Globus pallidus (tissue), 1 donor: ENCODE measurements around the gene SIM2.

ENCODE experiments used
- DNase-seq: peaks from one replicate; pipeline ENCODE4 v3.0.0-alpha.2; 2015; ENCODE audit warnings: low spot score

The SIM2 gene

GRCh38 chr21:36716387-36716786, 17.5 kb downstream of the SIM2 start:
- no peak for DNase-seq

DNA sequence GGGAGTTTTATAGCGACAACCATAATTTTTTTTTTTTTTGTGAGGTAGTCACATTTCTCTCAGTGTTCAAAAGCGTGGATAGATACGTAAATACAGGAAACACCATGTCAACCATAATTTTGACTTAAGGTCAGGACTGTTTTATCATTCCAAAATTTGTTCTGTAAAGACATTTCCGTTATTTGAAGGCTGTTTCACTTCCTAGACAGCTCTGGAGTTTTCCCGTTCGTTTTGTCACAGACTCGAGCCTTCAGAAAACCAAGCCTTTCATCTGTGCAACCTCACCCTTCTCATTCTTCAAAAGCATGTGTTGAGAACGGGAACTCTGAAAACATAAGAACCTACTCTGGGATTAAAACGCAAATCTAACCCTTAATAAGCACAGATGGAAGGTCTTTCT, 17.9 kb downstream of the SIM2 start:
- DNase-seq: no peak

DNA sequence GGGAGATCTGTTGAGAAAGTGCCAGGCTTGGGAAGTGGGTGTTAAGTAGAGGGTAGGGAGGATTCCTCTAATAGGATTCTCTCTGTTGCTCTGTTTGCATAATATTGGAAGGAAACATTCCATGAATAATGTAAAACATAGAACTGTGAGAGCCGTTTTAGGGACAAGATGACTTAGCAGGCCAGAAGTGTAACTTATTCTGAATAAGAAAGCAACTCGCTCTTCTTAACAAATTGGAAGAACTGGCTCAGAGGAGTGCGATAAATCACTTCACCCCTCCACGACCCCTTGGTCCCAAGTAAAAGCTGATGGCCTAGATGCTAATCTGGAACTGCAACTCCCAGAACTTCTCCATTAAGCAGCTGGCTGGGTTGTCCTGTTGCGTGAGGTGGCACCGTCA, 19.1 kb downstream of the SIM2 start:
- no peak for DNase-seq

GRCh38 chr21:36718951-36719501, 20.1 kb downstream of the SIM2 start:
- peak; percentile 88 for DNase-seq

DNA sequence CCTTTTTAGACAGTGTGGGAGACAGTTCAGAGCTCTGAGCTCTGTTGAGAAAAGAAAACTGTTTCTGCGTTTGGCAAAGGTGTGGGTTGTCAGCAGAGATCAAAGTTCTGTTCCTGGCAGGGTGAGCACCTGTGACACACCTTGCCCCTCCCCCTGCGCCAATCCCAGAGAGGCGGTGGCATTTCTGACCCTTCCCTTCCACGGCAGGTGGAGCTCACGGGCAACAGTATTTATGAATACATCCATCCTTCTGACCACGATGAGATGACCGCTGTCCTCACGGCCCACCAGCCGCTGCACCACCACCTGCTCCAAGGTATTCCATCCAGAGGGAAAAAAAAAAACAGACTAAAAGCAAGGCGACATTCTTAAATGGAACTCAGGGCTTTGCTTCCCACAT, 20.7 kb downstream of the SIM2 start:
- no peak for DNase-seq

DNA sequence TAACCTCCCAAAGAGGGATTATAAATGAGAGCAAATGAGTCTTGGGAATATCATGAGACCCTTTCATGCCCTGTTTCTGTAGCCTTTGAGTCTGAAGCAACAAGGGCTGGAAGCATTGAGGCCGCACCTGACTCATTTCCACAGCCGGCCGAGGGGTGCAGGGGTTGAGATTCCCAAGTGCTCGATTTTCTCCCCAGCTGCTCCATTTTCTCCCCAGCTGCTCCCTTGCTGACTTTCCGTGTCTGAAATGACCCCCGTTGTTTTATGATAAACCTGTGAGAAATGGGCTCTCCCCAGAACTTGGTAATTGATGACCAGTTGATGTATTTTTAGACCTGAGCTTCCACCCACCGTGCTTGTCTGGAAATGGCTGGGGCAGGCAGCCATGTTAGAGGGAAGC, 22.9 kb downstream of the SIM2 start:
- no peak for DNase-seq

- no peak for DNase-seq
Measured at GRCh38 chr21:36722370-36723368, 23.8 kb downstream of the SIM2 start.

GRCh38 chr21:36723371-36723881, 24.5 kb downstream of the SIM2 start:
- DNase-seq: no peak

DNA sequence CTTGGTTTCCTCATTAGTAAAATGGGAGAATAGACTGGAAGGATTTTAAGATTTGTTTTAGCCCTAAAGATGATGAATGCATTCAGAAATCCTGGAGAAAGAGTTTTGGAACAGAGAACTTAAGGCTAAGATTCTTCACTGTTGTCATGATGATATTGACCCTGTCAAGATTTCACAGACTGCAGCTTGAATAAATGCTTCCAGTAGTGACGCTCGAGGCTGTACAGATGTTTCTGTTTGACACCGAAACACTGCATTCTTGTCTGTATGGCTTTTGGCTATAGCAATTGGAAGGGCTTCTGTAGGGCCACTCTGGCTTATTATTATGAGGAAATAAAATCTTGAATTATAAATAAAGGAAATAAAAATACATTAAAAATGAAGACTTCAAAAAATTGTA, 25.7 kb downstream of the SIM2 start:
- DNase-seq: no peak

- DNase-seq: no peak
Measured at GRCh38 chr21:36725793-36726386, 27.0 kb downstream of the SIM2 start.

DNA sequence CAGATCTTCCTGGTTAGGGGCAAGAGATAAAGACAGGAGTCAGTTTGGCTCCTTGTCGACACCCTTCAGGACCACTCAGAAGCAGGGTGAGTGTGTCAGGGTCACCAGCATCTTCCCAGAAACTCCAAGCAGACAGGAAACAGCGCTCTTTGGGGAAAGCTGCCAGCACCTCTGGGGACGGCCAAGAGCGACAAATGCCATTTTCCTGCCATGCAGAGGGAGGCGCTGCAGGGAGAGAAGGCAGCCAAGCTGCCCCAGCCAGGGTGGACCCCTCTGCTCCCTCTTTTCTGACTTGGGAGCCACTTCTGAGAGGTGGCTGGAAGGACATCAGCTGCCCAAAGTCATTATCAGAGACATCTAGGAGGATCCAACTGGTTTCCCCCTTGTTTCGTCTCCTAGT, 29.0 kb downstream of the SIM2 start:
- no peak for DNase-seq

DNA sequence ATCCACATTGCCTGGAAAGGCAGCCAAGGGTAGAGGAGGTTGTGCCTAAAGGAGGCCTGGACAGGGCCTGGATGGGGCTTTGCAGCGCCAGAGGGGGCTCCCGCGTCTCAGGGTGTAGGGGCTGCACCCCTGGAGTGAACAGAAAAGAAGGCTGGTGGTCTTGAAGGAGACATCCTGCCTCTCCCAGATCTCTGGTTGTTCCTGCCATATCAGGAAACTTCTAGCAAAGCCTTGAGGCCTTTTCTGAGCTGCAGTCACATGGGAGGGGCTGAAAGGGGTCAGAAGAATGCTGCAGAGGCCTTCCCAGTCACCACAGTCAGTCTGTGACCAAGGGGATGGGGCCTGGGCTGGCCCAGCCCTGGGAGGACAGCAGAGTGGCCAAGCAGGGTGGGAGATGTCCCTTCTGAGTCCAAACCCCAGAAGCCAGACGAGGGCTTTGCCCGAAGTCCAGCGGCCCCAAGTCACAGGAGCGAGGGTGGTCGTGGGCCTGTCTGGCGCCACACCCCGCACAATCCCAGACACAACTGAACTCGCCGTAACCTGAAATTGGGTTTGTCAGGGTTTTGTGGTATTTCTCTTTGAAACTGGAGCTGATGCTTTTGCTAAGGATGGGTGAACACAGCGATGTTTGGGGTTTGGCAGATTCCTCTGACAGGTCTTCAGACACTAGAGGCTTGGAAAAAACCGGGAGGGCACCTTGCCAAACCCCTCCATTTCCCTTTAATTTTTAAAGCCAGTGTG, 29.6 kb downstream of the SIM2 start:
- no peak for DNase-seq

GRCh38 chr21:36729310-36729970, 30.5 kb downstream of the SIM2 start:
- no peak for DNase-seq

DNA sequence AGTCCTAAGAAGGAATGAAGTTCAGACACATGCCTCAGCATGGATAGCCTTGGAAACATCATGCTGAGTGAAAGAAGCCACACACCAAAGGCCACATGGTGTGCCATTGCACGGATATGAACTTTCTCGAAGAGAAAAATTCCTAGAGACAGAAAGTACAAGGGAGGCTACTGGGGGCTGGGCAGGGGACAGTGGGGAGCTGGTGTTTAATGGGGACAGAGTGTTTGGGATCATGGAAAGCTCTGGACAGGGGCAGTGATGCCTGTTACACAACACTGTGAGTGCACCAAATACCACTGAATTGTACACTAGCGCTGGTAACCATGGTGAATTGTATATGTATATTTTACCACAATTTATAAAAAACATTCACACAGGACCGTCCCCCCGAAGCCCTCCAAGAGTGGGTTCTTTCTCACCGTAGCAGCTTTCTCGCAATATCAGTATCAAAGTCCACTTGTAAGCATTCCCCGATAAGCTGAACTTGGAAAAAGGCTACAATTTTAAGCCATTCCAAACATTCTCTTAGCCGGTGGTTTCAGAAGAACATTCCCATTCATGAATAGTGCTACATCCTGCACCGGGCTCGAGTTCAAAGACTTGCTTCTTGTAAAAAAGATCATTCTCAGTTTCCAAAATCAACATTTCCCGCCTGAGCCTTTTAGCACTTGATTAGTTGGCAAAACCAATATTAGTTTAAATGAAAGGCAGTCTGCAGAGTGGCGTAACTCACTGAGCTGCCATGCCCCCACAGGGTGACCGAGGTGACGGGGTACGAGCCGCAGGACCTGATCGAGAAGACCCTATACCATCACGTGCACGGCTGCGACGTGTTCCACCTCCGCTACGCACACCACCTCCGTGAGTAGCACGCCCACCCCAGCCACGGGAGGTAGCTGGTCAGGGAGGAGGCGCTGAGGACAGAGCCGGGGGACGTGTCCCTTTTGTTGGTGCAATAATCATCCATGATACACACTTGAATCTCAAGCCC, 31.7 kb downstream of the SIM2 start:
- no peak for DNase-seq

GRCh38 chr21:36732217-36732616, 33.3 kb downstream of the SIM2 start:
- no peak for DNase-seq

GRCh38 chr21:36732761-36733160, 33.8 kb downstream of the SIM2 start:
- no peak for DNase-seq

DNA sequence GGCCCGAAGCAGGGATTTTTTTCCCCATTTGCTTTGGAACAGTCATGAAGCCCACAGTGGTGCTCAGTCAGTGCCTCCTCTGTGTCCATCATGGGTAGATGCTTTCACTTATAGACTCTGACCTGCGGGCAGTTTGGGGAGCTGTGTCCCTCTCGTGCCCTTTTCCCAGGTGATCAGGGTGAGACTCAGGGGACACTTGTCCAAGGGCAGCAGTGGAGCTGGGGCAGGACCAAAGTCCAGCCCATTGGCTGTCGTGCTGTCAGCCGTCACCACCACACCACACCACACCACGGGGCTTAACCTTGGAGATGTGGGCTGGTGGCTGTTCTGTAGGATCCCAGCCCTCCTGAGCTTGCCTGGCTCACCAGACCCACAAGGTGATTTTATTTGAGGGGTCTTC, 34.9 kb downstream of the SIM2 start:
- DNase-seq: no peak

GRCh38 chr21:36734367-36735200, 35.7 kb downstream of the SIM2 start:
- DNase-seq: no peak

GRCh38 chr21:36735201-36735515, 36.2 kb downstream of the SIM2 start:
- DNase-seq: no peak
